Heart right ventricle (tissue), 16 donors: ENCODE data around the gene CHRFAM7A. TPM values are rescaled to one million over a fixed set of nuclear protein-coding genes. Genes with fewer than 3 reads are reported as not detected.
A peak's percentile ranks its signal among the peaks of the same experiment; 100 is the strongest.
"Not testable (repeated sequence)": the region's sequence is repeated elsewhere in the genome, so short reads cannot be mapped to it uniquely, and the experiment has no call there.

Source experiments
- ATAC-seq, 8 donors: fragments of 200-7000 bp; cut with Tn5 transposase; one replicate each; pipeline ENCODE4 v1.9.1; 2020; ENCODE audit warnings: mild to moderate bottlenecking in 8 of 8, moderate library complexity in 8 of 8, moderate number of reproducible peaks in 1 of 8
- DNase-seq, 2 donors: peaks; one replicate each; pipeline ENCODE4 v3.0.0-alpha.2; 2020
- H3K27ac ChIP-seq, 10 donors: fragments of 200-600 bp; sonication (generic) in 2 of 10; one replicate each; pipeline versions ENCODE4 v1.5.0 to v1.8.0; 2020 to 2022; ENCODE audit warnings: mild to moderate bottlenecking in 3 of 10
- H3K27me3 ChIP-seq, 7 donors: fragments of 200-600 bp; one replicate each; pipeline ENCODE4 v1.8.0; 2021 to 2022; ENCODE audit warnings: mild to moderate bottlenecking in 2 of 7
- H3K36me3 ChIP-seq, 9 donors: fragments of 200-600 bp; sonication (generic) in 1 of 9; one replicate each; pipeline versions ENCODE4 v1.5.0 to v1.8.0; 2020 to 2022; ENCODE audit warnings: mild to moderate bottlenecking in 2 of 9
- H3K4me1 ChIP-seq, 9 donors: fragments of 200-600 bp; sonication (generic) in 1 of 9; one replicate each; pipeline versions ENCODE4 v1.5.0 to v1.8.0; 2020 to 2022; ENCODE audit warnings: mild to moderate bottlenecking in 4 of 9
- H3K4me3 ChIP-seq, 10 donors: fragments of 200-600 bp; sonication (generic) in 2 of 10; one replicate each; pipeline versions ENCODE4 v1.5.0 to v1.8.0; 2020 to 2022; ENCODE audit warnings: mild to moderate bottlenecking in 7 of 10, moderate library complexity in 2 of 10
- H3K9me3 ChIP-seq, 11 donors: fragments of 200-600 bp in 10 of 11; sonication (generic) in 2 of 11; one replicate each; pipeline versions ENCODE4 v1.5.0 to v1.8.0; 2013 to 2022; ENCODE audit warnings: mild to moderate bottlenecking in 2 of 11, control low read depth in 1 of 11, moderate library complexity in 1 of 11
- WGBS, 2 donors: extraction: QIAGEN DNeasy Blood & Tissue Kit; methylation state at CpG; one replicate each; pipeline ENCODE4 v1.1.7; 2013; ENCODE audit warnings: inconsistent platforms in 1 of 2; 5-methylcytosine and 5-hydroxymethylcytosine counted together
- intact Hi-C, 10 donors: fragments of 100-400 bp; cut with DNase I; formaldehyde crosslinking; loops; one replicate each; pipeline versions ENCODE4 v1.11.1 to v1.14.2; 2022
- long read RNA-seq, 3 donors: library from polyadenylated mRNA; unstranded; transcript quantifications; one replicate each; pipeline ENCODE4 v2.0.0, GENCODE V29; 2020 to 2021
- polyA plus RNA-seq, 2 donors: library from polyadenylated mRNA; stranded (reverse); fragments of 200-250 nt; gene quantifications; one replicate each; pipeline ENCODE4 v1.2.3, GENCODE V29; 2013
- total RNA-seq, 10 donors: library from RNA; stranded (reverse); fragmentation: NEBNext Ultra II Directional in 3 of 10; extraction: Animal tissue kit (Norgen Biotek cat#: 25700) in 3 of 10; gene quantifications; one replicate each; pipeline versions ENCODE4 v1.2.1 to v1.2.4, GENCODE V29; 2021 to 2023
- TF ChIP-seq, protein P1 (sequence below), 9 donors: fragments of 200-600 bp; sonication (generic) in 2 of 9; IDR thresholded peaks; one replicate each; pipeline versions ENCODE4 v1.5.0 to v1.8.0; 2021 to 2022; ENCODE audit warnings: antibody characterized with exemption in 9 of 9, mild to moderate bottlenecking in 5 of 9, moderate library complexity in 1 of 9
- donor health status: Arrhythmogenic right ventricular cardiomyopathy.
- donor health status: ischemic (EF 13 %, LVEDD 7.1; RV severe dilation, severe dysfunction).
- donor health status: healthy with polysubstance abuse.
- donor health status: DM: no; HTN: yes; CAD: no.
- donor health status: DM: no; HTN: no; CAD: no.
- donor health status: ischemic (EF 25% LVEDD 6.9; RV normal size, moderate dysfunction).
- donor health status: ischemic (EF 25% LVEDD 5.7; RV mildly dilated, moderate dysfunction).
- donor health status: healthy.
- donor health status: DM: yes; HTN: yes; CAD: no.
- donor health status: Ischemic cardiomyopathy.
- donor health status: ischemic (EF 35%, LVEDD 5.7; RV mildly dilated, moderate dysfunction).
- donor health status: nonischemic (EF 11% LVEDD 7.7; RV severe dilation, severe dysfunction).
- donor health status: DM: yes; HTN: yes; CAD: no.
- donor health status: PGD.
- donor health status: ischemic (EF 29% LVEDD 5.4; RV normal size, mild dysfunction).
- donor health status: nonischemic (EF 23%, LVEDD 6.1; RV moderate dilation, normal function).

The CHRFAM7A gene
- total RNA-seq (1 to 10 TPM in 6 of 10 donors, under 1 TPM in 4; 0.06 to 5.0 (median 2.1) TPM), polyA plus RNA-seq (1 to 10 TPM in 1 of 2 donors, under 1 TPM in 1; 0.68 to 2.6 TPM)
- long read RNA-seq, donor 1, result 0 reads
- long read RNA-seq, donor 2, full-length matches to known transcripts, result 2 of 2 reads
- long read RNA-seq, donor 2, partial matches to known transcripts, result 0 of 2 reads
- long read RNA-seq, donor 2, other reads (novel, unspliced or antisense), result 0 of 2 reads
- long read RNA-seq, donor 3, result 0 reads

DNA sequence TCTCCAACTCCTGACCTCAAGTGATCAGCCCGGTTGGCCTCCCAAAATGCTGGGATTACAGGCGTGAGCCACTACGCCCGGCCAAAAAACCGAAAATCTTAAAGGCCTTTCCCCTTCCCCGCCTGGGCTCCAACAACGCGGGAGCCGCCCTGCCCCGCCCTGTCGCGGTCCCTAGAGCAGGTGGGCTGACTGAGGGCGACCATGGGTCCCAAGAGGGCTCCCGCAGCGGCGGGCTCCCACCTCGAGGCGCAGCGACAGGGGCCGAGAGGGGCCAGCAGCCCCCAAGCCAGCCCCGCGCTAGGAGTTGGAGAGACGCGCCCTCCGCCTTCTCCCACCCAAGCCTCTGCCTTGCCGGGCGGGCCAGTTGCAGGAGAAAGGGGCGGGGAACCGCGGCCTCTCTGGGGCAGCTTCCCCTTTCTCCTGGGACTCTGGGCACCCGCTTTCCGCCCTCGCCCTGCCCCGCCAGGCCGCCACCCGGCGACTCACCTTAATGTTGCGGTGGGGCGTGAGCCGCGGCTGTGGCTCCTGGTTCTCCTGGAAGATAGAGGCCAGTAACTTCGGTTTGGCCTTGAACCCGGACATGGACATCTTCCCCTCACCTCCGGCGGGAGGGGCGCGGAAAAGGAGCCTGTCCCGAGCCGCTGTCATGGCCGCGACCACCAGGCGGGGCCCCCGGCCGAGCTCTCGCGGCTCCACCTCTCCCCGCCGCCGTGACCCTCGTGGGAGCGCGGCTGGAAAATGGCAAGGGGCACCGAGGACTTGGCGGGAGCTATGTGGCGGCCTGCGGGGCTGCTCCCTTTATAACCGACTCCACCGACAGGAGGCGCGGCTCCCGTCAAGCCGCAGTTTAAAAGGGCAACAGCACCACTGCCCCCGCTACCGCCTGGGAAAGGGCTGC lies at the start of gene CHRFAM7A:
CHRFAM7A (minus strand) TSS at position 775 of the 898 bp plus-strand sequence. CDS start 10,189 bp downstream, outside the sequence.
- peak; percentile 47 to 85 (median 64) for ATAC-seq
- 2% methylated on average over 14 of the region's 74 CpGs; no CpG with 5 or more reads in 1 of the 2 donors for WGBS, 2 donors
- peak within 1 kb of the TSS in 4 of 10 donors; percentile 28 to 48 (median 40) for H3K4me3 ChIP-seq

DNA sequence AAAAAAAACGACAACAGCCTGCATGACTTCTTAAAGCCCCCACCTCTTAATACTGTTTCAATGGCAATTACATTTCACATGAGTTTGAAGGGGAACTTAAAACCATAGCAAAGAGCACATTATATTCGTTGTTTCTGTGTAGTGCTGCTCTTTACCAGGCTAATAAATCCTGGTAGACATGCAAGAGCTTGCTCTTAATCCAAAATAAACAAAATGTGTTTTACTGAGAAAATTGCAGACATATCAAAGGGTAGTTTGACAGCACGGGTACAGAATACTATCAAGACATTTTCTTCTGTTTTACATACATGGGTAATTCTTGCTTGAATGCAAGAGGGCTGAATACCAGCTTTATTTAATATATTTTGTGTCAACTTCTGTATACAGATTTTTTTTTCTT lies 45.0 kb upstream of the CHRFAM7A start:
- H3K27me3 ChIP-seq, H3K4me1 ChIP-seq, H3K36me3 ChIP-seq, H3K9me3 ChIP-seq, intact Hi-C loops, DNase-seq, H3K4me3 ChIP-seq, ATAC-seq, H3K27ac ChIP-seq: not testable (repeated sequence)
- WGBS, 2 donors, result 63 to 69% methylated on average over 2 of the region's 3 CpGs

More for the DNA sequence above, at the start of gene CHRFAM7A:
- H3K4me1 ChIP-seq, DNase-seq, H3K9me3 ChIP-seq, intact Hi-C loops, H3K27ac ChIP-seq, H3K36me3 ChIP-seq, H3K27me3 ChIP-seq: not testable (repeated sequence)

DNA sequence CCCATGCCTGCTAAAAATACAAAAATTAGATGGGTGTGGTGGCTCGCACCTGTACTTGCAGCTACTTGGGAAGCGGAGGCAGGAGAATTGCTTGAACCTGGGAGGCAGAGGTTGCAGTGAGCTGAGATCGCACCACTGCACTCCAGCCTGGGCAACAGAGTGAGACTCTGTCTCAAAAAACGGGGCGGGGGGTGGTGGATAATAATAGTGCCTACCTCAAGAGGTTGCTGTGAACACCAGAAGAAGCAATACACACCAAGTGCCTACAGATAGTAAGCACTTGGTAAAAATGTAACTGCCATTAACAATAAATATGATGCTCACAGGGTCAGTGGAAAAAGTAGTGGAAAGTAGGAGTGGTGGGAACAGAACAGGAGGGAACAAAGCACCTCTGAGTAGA lies 42.5 kb upstream of the CHRFAM7A start:
- ATAC-seq, H3K9me3 ChIP-seq, H3K27ac ChIP-seq, DNase-seq, intact Hi-C loops, H3K4me3 ChIP-seq, H3K27me3 ChIP-seq, H3K4me1 ChIP-seq, H3K36me3 ChIP-seq: not testable (repeated sequence)
- 91% methylated on average over 3 of the region's 5 CpGs for WGBS, 2 donors

DNA sequence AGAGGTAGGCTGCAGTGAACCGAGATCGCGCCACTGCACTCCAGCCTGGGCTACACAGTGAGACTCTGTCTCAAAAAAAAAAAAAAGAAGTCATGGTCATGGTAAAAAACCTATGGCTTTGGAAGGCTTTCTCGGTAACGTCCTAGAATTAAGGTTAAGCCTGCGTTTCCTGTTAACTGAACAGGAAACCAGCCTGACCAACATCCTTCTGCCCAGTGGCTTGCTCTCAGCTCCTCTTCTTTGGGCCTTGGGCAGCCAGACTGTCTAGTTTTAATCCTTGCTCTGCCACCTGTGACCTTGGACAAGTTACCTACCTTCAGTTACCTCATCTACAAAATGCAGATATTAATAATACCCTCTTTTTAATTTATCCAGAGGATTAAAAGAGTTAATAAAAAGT lies 27.4 kb upstream of the CHRFAM7A start:
- H3K4me3 ChIP-seq, H3K36me3 ChIP-seq, intact Hi-C loops, DNase-seq, H3K9me3 ChIP-seq, H3K4me1 ChIP-seq, H3K27me3 ChIP-seq, H3K27ac ChIP-seq, ATAC-seq: not testable (repeated sequence)
- 64 to 73% methylated on average over 6 of the region's 6 CpGs for WGBS, 2 donors

DNA sequence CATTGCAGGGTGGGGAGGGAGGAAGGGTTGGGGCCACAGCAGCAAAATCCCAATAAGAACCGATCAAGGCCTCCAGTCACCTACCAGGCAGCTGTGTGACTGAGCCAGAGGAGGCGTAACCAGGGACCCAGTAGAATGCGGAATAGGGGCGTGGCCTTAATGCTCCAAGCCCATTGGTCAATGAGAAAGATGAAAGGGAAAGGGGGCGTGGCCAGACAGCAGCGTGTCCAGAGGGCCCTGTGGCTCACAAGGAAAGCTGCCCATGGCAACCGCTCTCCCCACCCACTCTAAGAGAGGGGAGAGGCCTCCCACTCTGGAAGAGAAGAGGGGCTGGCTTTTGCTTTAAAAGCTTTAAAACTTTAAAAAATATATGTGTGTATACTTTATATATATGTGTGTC lies 20.8 kb upstream of the CHRFAM7A start, which contains the start of gene GOLGA8R:
GOLGA8R (minus strand) TSS at position 101 of the 400 bp plus-strand sequence; CDS start at position 3, 98 bp downstream.
- DNase-seq, H3K36me3 ChIP-seq, H3K4me3 ChIP-seq, intact Hi-C loops, H3K4me1 ChIP-seq, H3K27ac ChIP-seq, H3K9me3 ChIP-seq, ATAC-seq, H3K27me3 ChIP-seq: not testable (repeated sequence)
- WGBS, 2 donors, result 90% methylated on average over 3 of the region's 7 CpGs; no CpG with 5 or more reads in 1 of the 2 donors

DNA sequence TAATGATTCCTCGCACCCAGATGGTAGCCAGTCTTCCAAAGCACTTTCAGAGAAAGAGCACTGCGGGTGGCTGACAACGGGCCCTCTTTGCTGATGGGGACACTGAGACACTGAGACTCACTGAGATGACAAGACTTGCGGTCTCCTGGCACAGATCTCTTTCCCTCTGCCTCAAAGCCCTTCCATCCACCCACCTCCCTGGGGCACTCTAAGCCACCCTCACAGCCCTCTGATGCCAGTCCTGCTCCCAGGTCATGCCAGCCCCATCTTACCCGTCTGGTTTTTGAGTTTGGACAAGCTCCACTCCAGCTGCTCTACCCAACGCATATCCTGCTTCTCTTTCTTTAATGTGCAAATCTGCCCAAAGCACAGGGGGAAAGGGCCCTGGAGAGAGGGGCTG lies 14.3 kb upstream of the CHRFAM7A start:
- ATAC-seq, H3K36me3 ChIP-seq, H3K27ac ChIP-seq, intact Hi-C loops, H3K9me3 ChIP-seq, DNase-seq, H3K27me3 ChIP-seq, H3K4me1 ChIP-seq, H3K4me3 ChIP-seq: not testable (repeated sequence)
- 83 to 84% methylated on average over 5 of the region's 6 CpGs for WGBS, 2 donors

DNA sequence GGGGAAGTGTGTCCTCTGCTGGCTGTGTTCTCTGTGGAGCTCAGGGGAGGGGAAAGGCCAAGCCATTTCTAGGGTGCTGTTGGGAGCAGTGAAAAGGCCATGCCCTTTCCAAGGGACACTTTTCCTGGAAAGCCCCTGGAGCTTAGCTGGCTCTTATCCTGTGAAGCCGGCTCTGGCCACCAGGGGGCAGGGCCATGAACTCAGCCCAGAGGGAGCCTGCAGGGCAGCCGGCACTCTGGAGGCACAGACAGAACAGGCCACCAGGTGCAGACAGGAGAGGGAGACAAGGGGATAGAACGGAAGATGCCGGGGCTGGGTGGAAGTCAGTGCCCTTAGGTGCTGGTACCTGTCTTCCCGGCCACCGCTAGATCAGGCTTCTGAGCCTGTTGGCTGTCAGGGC lies 5.6 kb upstream of the CHRFAM7A start:
- H3K36me3 ChIP-seq, H3K4me1 ChIP-seq, H3K27me3 ChIP-seq, H3K9me3 ChIP-seq, intact Hi-C loops, ATAC-seq, H3K4me3 ChIP-seq, H3K27ac ChIP-seq: not testable (repeated sequence)
- 0 to 4% methylated on average over 2 of the region's 6 CpGs for WGBS, 2 donors
- peak; percentile 47 to 52 for DNase-seq
- TF ChIP-seq, protein P1, sequence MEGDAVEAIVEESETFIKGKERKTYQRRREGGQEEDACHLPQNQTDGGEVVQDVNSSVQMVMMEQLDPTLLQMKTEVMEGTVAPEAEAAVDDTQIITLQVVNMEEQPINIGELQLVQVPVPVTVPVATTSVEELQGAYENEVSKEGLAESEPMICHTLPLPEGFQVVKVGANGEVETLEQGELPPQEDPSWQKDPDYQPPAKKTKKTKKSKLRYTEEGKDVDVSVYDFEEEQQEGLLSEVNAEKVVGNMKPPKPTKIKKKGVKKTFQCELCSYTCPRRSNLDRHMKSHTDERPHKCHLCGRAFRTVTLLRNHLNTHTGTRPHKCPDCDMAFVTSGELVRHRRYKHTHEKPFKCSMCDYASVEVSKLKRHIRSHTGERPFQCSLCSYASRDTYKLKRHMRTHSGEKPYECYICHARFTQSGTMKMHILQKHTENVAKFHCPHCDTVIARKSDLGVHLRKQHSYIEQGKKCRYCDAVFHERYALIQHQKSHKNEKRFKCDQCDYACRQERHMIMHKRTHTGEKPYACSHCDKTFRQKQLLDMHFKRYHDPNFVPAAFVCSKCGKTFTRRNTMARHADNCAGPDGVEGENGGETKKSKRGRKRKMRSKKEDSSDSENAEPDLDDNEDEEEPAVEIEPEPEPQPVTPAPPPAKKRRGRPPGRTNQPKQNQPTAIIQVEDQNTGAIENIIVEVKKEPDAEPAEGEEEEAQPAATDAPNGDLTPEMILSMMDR (IDR thresholded peaks at IDR 0.05), result peak in 7 of 9 donors; percentile 29 to 48 (median 37)

DNA sequence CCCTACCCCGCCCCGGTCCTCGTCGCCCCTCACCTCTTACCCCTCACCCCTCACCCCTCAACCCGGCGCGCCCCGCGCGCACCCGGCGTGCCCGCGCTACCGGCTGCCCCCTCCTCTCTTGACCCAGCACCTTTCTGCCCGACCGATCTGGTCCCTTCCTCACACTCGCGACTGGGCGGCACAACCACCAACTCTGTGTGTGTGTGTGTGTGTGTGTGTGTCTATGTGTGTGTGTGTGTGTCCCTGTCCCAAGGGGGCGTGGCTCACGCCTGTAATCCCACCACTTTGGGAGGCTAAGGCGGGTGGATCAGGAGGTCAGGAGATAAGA lies 288 bp upstream of the CHRFAM7A start:
- H3K4me1 ChIP-seq, H3K4me3 ChIP-seq, H3K27ac ChIP-seq, H3K9me3 ChIP-seq, H3K36me3 ChIP-seq, DNase-seq, H3K27me3 ChIP-seq, intact Hi-C loops: not testable (repeated sequence)
- peak in 6 of 8 donors; percentile 8 to 61 (median 41) for ATAC-seq
- 0 to 3% methylated on average over 3 to 5 of the region's 23 CpGs for WGBS, 2 donors

DNA sequence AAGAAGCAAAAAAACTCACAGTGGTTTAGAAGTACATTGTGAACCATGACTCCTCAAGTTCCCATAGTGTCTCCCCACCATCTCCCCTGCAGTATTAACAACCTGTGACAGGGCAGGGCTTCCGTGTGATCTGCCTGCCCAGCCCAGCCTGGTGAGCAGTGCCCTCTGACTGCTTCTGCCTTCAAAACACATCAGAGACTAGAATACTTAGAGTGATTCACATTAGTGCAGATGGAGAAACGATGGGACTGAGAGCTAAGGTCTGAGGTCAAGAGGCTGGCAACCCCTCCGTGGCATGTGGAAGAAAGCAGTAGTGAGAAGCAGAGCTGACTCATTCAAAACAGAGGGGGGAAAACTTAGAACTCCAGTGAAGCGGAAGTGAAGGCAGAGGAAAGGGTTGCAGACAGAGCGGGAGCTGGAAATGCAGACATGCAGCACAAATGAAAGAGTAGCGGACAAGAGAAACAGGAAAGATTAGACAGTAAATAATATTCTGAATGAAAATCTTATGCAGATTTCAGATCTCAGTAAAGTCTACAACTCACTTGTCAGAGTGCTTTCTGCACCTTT lies 6.9 kb downstream of the CHRFAM7A start:
- ATAC-seq, intact Hi-C loops: not testable (repeated sequence)
- no CpG with 5 or more reads among the region's 6 CpGs for WGBS, 2 donors

DNA sequence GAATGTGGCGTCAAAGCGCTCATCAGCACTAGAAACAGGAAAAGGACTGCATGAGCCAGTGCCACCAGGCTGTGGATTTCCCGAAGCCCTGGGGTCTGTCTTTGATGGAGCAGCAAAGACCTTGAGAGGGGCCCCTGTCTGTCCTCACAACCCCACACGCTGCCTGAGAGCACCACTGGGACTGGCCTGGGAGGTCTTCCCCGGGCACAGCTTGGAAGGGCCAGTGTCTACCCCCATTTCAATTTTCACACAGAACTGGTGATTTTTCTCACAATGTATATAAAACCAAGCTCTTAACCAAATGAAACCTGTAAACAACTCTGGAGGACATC lies 16.3 kb downstream of the CHRFAM7A start:
- H3K36me3 ChIP-seq, H3K27me3 ChIP-seq, H3K4me1 ChIP-seq, ATAC-seq, DNase-seq, intact Hi-C loops, H3K27ac ChIP-seq, H3K9me3 ChIP-seq, H3K4me3 ChIP-seq: not testable (repeated sequence)
- 60% methylated on average over 1 of the region's 5 CpGs; no CpG with 5 or more reads in 1 of the 2 donors for WGBS, 2 donors

More for the DNA sequence above, 6.9 kb downstream of the CHRFAM7A start:
- not testable (repeated sequence) for H3K27me3 ChIP-seq, H3K4me1 ChIP-seq, H3K36me3 ChIP-seq, H3K9me3 ChIP-seq, H3K4me3 ChIP-seq, H3K27ac ChIP-seq, DNase-seq
